Transverse colon (tissue), 4 donors: Measurements from ENCODE around the gene DRC3. TPM values are rescaled to one million over a fixed set of nuclear protein-coding genes. Genes with fewer than 3 reads are reported as not detected.

Experiments
- DNase-seq: peaks from one replicate; pipeline ENCODE4 v3.0.0-alpha.2; 2019
- H3K27ac ChIP-seq, 4 donors: fragments of 200-600 bp; sonication (generic); 2 replicates each; pipeline ENCODE4 v1.5.1; 2016 to 2018; ENCODE audit warnings: inconsistent platforms in 4 of 4
- H3K27me3 ChIP-seq: fragments of 200-600 bp; sonication (generic); 2 replicates; pipeline ENCODE4 v1.5.1; 2017; ENCODE audit warnings: inconsistent platforms
- H3K36me3 ChIP-seq, 4 donors: fragments of 200-600 bp; sonication (generic); 2 replicates each; pipeline ENCODE4 v1.5.1; 2017 to 2019; ENCODE audit warnings: inconsistent platforms in 4 of 4
- H3K4me1 ChIP-seq, 4 donors: fragments of 200-600 bp; sonication (generic); 2 replicates each; pipeline ENCODE4 v1.5.1; 2017 to 2020; ENCODE audit warnings: inconsistent platforms in 4 of 4
- H3K4me3 ChIP-seq, 4 donors: fragments of 200-600 bp; sonication (generic); 1 replicate in 1 of 4; 2 replicates in 3 of 4; pipeline versions ENCODE4 v1.5.1 to v1.6.1; 2017 to 2019; ENCODE audit warnings: inconsistent platforms in 4 of 4
- H3K9me3 ChIP-seq, 2 donors: fragments of 200-600 bp; sonication (generic); 2 replicates each; pipeline ENCODE4 v1.5.1; 2017 to 2019; ENCODE audit warnings: inconsistent platforms in 2 of 2
- CTCF ChIP-seq, 5 experiments: fragments of 200-600 bp in 3 of 5; fragments of 450-650 bp in 2 of 5; sonication (generic) in 3 of 5; IDR thresholded peaks; 1 replicate in 2 of 5; 2 replicates in 3 of 5; pipeline ENCODE4 v1.5.1; 2016 to 2017; ENCODE audit warnings: antibody characterized with exemption in 5 of 5, inconsistent platforms in 3 of 5, mild to moderate bottlenecking in 2 of 5, moderate library complexity in 1 of 5
- EP300 ChIP-seq: sonication (generic); formaldehyde crosslinking; IDR thresholded peaks from one replicate; pipeline ENCODE4 v1.6.1; 2017; ENCODE audit warnings: antibody characterized with exemption, low read depth
- POLR2A ChIP-seq: fragments of 450-650 bp; IDR thresholded peaks from one replicate; pipeline ENCODE4 v1.6.1; 2016; ENCODE audit warnings: antibody characterized with exemption, mild to moderate bottlenecking, moderate library complexity
- POLR2AphosphoS5 ChIP-seq, 3 donors: sonication (generic); formaldehyde crosslinking; IDR thresholded peaks; one replicate each; pipeline ENCODE4 v1.6.1; 2016; ENCODE audit warnings: antibody characterized with exemption in 3 of 3
- WGBS, 2 donors: methylation state at CpG; one replicate each; pipeline ENCODE4 v1.1.5; 2018; ENCODE audit warnings: low coverage in 1 of 2; 5-methylcytosine and 5-hydroxymethylcytosine counted together
- in situ Hi-C, 4 donors: fragments of 200-750 bp; cut with MboI; loops; one replicate each; pipeline versions ENCODE4 v1.15.0 to v1.15.1; 2017; ENCODE audit warnings: low sequenced_read_pairs in 3 of 4, low pct_ligation_motif_present in 1 of 4, low pct_unique_long_range_greater_than_20kb in 1 of 4
- intact Hi-C: fragments of 100-400 bp; cut with DNase I; formaldehyde crosslinking; loops from one replicate; pipeline ENCODE4 v1.15.1; 2023; ENCODE audit warnings: low total_unique reads
- total RNA-seq, 4 donors: library from RNA; depleted of rRNA; stranded (reverse); fragments of >200 nt; gene quantifications; one replicate each; pipeline ENCODE4 v1.1.0, GENCODE V29; 2016

The DRC3 gene
- total RNA-seq, 4 donors from 2014 or later: 0.64 to 1.8 (median 0.82) TPM; not detected in 1

GRCh38 chr17:17975436-17975835 is 2.8 kb downstream of the DRC3 start:
- intact Hi-C loops: no loop called here
- Histone ChIP-seq H3K27ac (no peak overlapping the region), H3K36me3 (no peaks in the 10 kb centered on the region), H3K4me1 (peaks cover 15 to 21% (median 18%) of the 10 kb centered on the region in 4 donors), H3K27me3 (no peaks in the 10 kb centered on the region), H3K9me3 (no peaks in the 10 kb centered on the region), H3K4me3 (no peak overlapping the region)
- no peak for DNase-seq
- no peak for TF ChIP-seq POLR2AphosphoS5 (IDR thresholded peaks at IDR 0.05)
- TF ChIP-seq CTCF (IDR thresholded peaks at IDR 0.05): no peak
- TF ChIP-seq POLR2A: no peak
- TF ChIP-seq EP300: no peak
- 58 to 76% methylated on average over 2 to 8 of the region's 8 CpGs for WGBS, 2 donors
- in situ Hi-C loops: loop anchor here in 1 of 4 donors (10.0 kb wide), 1 partner anchor 49 kb away; no protein-coding TSS in a partner anchor

GRCh38 chr17:17976931-17977570 is 4.4 kb downstream of the DRC3 start:
- H3K4me3 ChIP-seq: no peak overlapping the region
- no peak for TF ChIP-seq EP300
- no peak for TF ChIP-seq CTCF (IDR thresholded peaks at IDR 0.05)
- TF ChIP-seq POLR2A: no peak
- no peak for TF ChIP-seq POLR2AphosphoS5 (IDR thresholded peaks at IDR 0.05)
- in situ Hi-C loops (loop anchor here in 1 of 4 donors (10.0 kb wide), 1 partner anchor 48 kb away; no protein-coding TSS in a partner anchor), intact Hi-C loops (no loop called here)
- no peak for DNase-seq
- no peak overlapping the region for H3K27ac ChIP-seq
- 85 to 89% methylated on average over 7 to 8 of the region's 10 CpGs for WGBS, 2 donors
- peaks cover 4 to 7% (median 6%) of the 10 kb centered on the region in 4 donors for H3K4me1 ChIP-seq
- no peaks in the 10 kb centered on the region for H3K9me3 ChIP-seq
- H3K27me3 ChIP-seq: no peaks in the 10 kb centered on the region
- no peaks in the 10 kb centered on the region for H3K36me3 ChIP-seq

- H3K36me3 ChIP-seq: no peaks in the 10 kb centered on the region
- DNase-seq: no peak
- no peaks in the 10 kb centered on the region for H3K9me3 ChIP-seq
- 71 to 80% methylated on average over 1 to 14 of the region's 14 CpGs for WGBS, 2 donors
- H3K4me3 ChIP-seq: no peak overlapping the region
- no peaks in the 10 kb centered on the region for H3K27me3 ChIP-seq
- no peak overlapping the region for H3K27ac ChIP-seq
- intact Hi-C loops (no loop called here), in situ Hi-C loops (loop anchor here in 1 of 4 donors (10.0 kb wide), 1 partner anchor 46 kb away; no protein-coding TSS in a partner anchor)
- H3K4me1 ChIP-seq: no peaks in the 10 kb centered on the region
- TF ChIP-seq POLR2AphosphoS5 (IDR thresholded peaks at IDR 0.05) (no peak), EP300 (no peak), CTCF (IDR thresholded peaks at IDR 0.05) (no peak), POLR2A (no peak)
Measured at GRCh38 chr17:17978481-17979424, 6.1 kb downstream of the DRC3 start.

- Histone ChIP-seq H3K27me3 (no peaks in the 10 kb centered on the region), H3K4me1 (no peaks in the 10 kb centered on the region), H3K27ac (no peak overlapping the region), H3K4me3 (no peak overlapping the region), H3K9me3 (no peaks in the 10 kb centered on the region), H3K36me3 (no peaks in the 10 kb centered on the region)
- intact Hi-C loops: no loop called here
- no peak for DNase-seq
- no peak for TF ChIP-seq CTCF (IDR thresholded peaks at IDR 0.05)
- TF ChIP-seq POLR2A: no peak
- TF ChIP-seq EP300: no peak
- TF ChIP-seq POLR2AphosphoS5 (IDR thresholded peaks at IDR 0.05): no peak
- in situ Hi-C loops: loop anchor here in 1 of 4 donors (10.0 kb wide), 1 partner anchor 45 kb away; no protein-coding TSS in a partner anchor
- 66 to 100% methylated on average over 1 to 3 of the region's 3 CpGs for WGBS, 2 donors
Measured at GRCh38 chr17:17979778-17980177, 7.1 kb downstream of the DRC3 start.
